ENCODE data around the gene ECE1.

Gene ECE1

DNA sequence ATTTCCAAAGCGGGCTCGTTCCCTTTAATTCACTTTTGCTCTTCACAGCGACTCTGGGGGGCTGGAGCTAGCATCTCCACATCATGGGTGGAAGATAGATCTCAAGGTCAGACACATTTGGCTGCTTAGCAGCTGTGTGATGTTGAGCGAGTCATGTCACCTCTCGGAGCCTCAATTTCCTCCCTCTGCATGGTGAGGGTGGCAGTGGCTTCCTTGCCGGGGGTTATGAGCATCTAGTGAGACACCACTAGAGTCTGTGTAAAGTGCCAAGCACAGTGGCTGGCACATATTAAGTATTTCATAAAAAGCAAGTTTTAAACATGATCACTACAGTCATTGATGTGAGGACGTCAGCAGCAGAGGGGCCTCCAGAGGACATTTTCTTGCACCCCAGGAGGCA is 16.9 kb upstream of the ECE1 start:
- no peak overlapping the region for H3K4me3 ChIP-seq (ENCODE audit: low read depth, low read length)
- TF ChIP-seq, protein P1, sequence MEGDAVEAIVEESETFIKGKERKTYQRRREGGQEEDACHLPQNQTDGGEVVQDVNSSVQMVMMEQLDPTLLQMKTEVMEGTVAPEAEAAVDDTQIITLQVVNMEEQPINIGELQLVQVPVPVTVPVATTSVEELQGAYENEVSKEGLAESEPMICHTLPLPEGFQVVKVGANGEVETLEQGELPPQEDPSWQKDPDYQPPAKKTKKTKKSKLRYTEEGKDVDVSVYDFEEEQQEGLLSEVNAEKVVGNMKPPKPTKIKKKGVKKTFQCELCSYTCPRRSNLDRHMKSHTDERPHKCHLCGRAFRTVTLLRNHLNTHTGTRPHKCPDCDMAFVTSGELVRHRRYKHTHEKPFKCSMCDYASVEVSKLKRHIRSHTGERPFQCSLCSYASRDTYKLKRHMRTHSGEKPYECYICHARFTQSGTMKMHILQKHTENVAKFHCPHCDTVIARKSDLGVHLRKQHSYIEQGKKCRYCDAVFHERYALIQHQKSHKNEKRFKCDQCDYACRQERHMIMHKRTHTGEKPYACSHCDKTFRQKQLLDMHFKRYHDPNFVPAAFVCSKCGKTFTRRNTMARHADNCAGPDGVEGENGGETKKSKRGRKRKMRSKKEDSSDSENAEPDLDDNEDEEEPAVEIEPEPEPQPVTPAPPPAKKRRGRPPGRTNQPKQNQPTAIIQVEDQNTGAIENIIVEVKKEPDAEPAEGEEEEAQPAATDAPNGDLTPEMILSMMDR (IDR thresholded peaks at IDR 0.05; ENCODE audit: borderline replicate concordance, insufficient read depth, low read depth, low read length), result no peak

DNA sequence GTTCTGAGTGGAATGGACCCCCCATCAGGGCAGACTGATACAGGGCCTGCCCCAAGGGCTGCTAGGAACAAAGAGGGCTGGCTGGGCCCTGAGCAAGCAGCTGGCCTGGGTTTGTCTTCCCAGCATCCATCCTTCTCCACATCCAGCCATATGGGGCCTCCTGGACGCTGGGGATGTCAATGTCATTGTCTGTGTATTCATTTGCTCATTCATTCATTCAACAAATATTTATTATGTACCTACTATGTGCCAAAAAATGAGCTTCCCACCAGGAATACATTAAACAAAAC is 15.6 kb upstream of the ECE1 start:
- TF ChIP-seq, protein P1 (IDR thresholded peaks at IDR 0.05; ENCODE audit: borderline replicate concordance, insufficient read depth, low read depth, low read length), result no peak
- H3K4me3 ChIP-seq (ENCODE audit: low read depth, low read length), result no peak overlapping the region

- TF ChIP-seq, protein P1 (IDR thresholded peaks at IDR 0.05; ENCODE audit: borderline replicate concordance, insufficient read depth, low read depth, low read length), result no peak
- H3K4me3 ChIP-seq (ENCODE audit: low read depth, low read length), result no peak overlapping the region
Measured at GRCh38 chr1:21305155-21305899, 15.1 kb upstream of the ECE1 start.

- TF ChIP-seq, protein P1 (IDR thresholded peaks at IDR 0.05; ENCODE audit: borderline replicate concordance, insufficient read depth, low read depth, low read length), result no peak
- no peak overlapping the region for H3K4me3 ChIP-seq (ENCODE audit: low read depth, low read length)
Measured at GRCh38 chr1:21304488-21304887, 14.2 kb upstream of the ECE1 start.

DNA sequence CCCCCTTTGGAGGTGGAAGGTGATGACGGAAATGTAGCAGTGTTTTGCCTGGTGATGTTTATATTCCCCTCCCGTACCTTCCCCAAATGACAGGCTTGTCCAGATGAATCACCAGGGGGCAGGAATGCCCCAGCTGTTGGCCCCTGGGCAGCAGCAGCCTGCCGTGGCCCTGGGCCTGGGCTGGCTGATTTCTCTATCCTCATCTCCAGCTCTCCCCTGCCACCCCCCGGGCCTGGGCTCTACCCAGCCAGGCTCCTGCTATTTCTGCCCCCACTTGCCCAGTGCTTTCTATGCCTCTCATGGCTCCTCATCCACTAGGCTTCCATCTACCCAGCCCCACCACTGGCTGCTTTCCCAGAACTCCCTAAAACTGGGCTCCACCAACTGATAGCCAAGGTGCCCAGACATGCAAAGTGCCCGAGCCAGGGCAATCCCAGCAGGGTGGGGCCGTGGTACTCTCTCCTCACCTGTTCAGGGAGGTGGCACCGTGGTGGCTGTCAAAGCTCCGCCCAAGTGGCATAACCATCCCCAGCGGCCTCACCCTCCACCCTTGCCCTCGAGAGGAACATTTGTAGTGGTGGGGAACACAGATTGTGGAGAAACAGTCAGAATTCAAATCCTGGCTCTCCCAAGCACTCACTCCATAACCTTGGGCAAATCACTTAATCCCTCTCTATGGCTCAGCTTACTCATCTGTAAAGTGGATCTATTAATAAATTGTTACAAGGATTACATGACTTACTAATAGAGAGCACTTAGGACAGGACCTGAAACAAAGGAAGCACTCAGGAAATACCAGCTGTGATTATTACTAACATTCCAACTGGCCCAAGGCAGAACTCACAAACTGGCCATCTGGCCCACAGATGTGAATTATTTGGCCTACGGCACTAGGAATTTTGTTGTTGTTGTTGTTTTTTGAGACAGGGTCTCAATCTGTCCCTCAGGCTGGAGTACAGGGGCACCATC is 12.8 kb upstream of the ECE1 start:
- TF ChIP-seq, protein P1 (IDR thresholded peaks at IDR 0.05; ENCODE audit: borderline replicate concordance, insufficient read depth, low read depth, low read length), result no peak
- H3K4me3 ChIP-seq (ENCODE audit: low read depth, low read length), result no peak overlapping the region

GRCh38 chr1:21301794-21302440 is 11.7 kb upstream of the ECE1 start:
- TF ChIP-seq, protein P1 (IDR thresholded peaks at IDR 0.05; ENCODE audit: borderline replicate concordance, insufficient read depth, low read depth, low read length), result no peak
- H3K4me3 ChIP-seq (ENCODE audit: low read depth, low read length), result no peak overlapping the region

All from GM12875 (cell line).